A549 (cell line): ENCODE results near the gene KIAA0232.
"Not testable (repeated sequence)": the region's sequence is repeated elsewhere in the genome, so short reads cannot be mapped to it uniquely, and the experiment has no call there.

Experiments used
- CBX8 ChIP-seq: fragments of 200-600 bp; sonication (generic); IDR thresholded peaks from 2 replicates; pipeline ENCODE4 v1.6.1; 2016
- CHD4 ChIP-seq: fragments of 200-600 bp; sonication (generic); IDR thresholded peaks from 2 replicates; pipeline ENCODE4 v1.6.1; 2016; ENCODE audit warnings: antibody characterized with exemption, mild to moderate bottlenecking, borderline replicate concordance
- CTCF ChIP-seq: fragments of >200 bp; sonication (Bioruptor Twin); formaldehyde crosslinking; IDR thresholded peaks from 3 replicates; pipeline ENCODE4 v1.5.1; 2016
- EP300 ChIP-seq, 2 experiments: fragments of >200 bp; sonication (Bioruptor Twin); formaldehyde crosslinking; IDR thresholded peaks; 2 replicates in 1 of 2; 3 replicates in 1 of 2; pipeline ENCODE4 v1.6.1; 2016 to 2017
- HDAC2 ChIP-seq: fragments of 200-600 bp; sonication (generic); IDR thresholded peaks from 2 replicates; pipeline ENCODE4 v1.6.1; 2016
- NFE2L2 ChIP-seq: fragments of 150-350 bp; conservative IDR thresholded peaks from 2 replicates; pipeline ENCODE4 v1.6.1; 2014; ENCODE audit warnings: low read length
- PHF8 ChIP-seq: fragments of 200-600 bp; sonication (generic); IDR thresholded peaks from 2 replicates; pipeline ENCODE4 v1.6.1; 2016; ENCODE audit warnings: low read depth, mild to moderate bottlenecking, antibody characterized with exemption, moderate library complexity, borderline replicate concordance
- POLR2A ChIP-seq: IDR thresholded peaks from 2 replicates; pipeline ENCODE4 v1.6.1; 2012; ENCODE audit warnings: mild to moderate bottlenecking, low read length
- RCOR1 ChIP-seq: fragments of 150-350 bp; IDR thresholded peaks from 2 replicates; pipeline ENCODE4 v1.6.1; 2014; ENCODE audit warnings: antibody characterized with exemption, low read length, low read depth
- RNF2 ChIP-seq: fragments of 200-600 bp; sonication (generic); IDR thresholded peaks from 2 replicates; pipeline ENCODE4 v1.6.1; 2016; ENCODE audit warnings: low read depth, mild to moderate bottlenecking, antibody characterized with exemption, moderate library complexity, borderline replicate concordance
- TFCP2L1 ChIP-seq: fragments of 250-450 bp; sonication (Bioruptor Pico); IDR thresholded peaks from 2 replicates; pipeline ENCODE4 v1.5.0; 2021; ENCODE audit warnings: mild to moderate bottlenecking
- USF2 ChIP-seq: fragments of 450-650 bp; IDR thresholded peaks from 2 replicates; pipeline ENCODE4 v1.6.1; 2014; ENCODE audit warnings: antibody characterized with exemption
- TF ChIP-seq, protein P1 (sequence below): fragments of 200-600 bp; sonication (generic); IDR thresholded peaks from 2 replicates; pipeline ENCODE4 v1.6.1; 2016; ENCODE audit warnings: antibody characterized with exemption, mild to moderate bottlenecking, moderate library complexity

DNA sequence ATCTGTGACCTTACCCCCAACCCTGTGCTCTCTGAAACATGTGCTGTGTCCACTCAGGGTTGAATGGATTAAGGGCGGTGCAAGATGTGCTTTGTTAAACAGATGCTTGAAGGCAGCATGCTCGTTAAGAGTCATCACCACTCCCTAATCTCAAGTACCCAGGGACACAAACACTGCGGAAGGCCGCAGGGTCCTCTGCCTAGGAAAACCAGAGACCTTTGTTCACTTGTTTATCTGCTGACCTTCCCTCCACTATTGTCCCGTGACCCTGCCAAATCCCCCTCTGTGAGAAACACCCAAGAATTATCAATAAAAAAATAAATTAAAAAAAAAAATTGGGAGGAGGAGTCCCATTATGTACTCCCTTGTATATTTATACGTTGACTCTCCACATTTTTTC, 26.2 kb upstream of the KIAA0232 start:
- not testable (repeated sequence) for TF ChIP-seq NFE2L2; CHD4; USF2; TFCP2L1 (CRISPR knock-in tag); CTCF; POLR2A; RCOR1; CBX8; EP300 (IDR thresholded peaks at IDR 0.05); PHF8; HDAC2; RNF2
- TF ChIP-seq, protein P1, sequence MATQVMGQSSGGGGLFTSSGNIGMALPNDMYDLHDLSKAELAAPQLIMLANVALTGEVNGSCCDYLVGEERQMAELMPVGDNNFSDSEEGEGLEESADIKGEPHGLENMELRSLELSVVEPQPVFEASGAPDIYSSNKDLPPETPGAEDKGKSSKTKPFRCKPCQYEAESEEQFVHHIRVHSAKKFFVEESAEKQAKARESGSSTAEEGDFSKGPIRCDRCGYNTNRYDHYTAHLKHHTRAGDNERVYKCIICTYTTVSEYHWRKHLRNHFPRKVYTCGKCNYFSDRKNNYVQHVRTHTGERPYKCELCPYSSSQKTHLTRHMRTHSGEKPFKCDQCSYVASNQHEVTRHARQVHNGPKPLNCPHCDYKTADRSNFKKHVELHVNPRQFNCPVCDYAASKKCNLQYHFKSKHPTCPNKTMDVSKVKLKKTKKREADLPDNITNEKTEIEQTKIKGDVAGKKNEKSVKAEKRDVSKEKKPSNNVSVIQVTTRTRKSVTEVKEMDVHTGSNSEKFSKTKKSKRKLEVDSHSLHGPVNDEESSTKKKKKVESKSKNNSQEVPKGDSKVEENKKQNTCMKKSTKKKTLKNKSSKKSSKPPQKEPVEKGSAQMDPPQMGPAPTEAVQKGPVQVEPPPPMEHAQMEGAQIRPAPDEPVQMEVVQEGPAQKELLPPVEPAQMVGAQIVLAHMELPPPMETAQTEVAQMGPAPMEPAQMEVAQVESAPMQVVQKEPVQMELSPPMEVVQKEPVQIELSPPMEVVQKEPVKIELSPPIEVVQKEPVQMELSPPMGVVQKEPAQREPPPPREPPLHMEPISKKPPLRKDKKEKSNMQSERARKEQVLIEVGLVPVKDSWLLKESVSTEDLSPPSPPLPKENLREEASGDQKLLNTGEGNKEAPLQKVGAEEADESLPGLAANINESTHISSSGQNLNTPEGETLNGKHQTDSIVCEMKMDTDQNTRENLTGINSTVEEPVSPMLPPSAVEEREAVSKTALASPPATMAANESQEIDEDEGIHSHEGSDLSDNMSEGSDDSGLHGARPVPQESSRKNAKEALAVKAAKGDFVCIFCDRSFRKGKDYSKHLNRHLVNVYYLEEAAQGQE: not testable (repeated sequence)
